GM18502 (cell line): ENCODE data around the gene ROCK2.
A peak's percentile ranks its signal among the peaks of the same experiment; 100 is the strongest.
"Not testable (repeated sequence)": the region's sequence is repeated elsewhere in the genome, so short reads cannot be mapped to it uniquely, and the experiment has no call there.

Experiments used
- ATAC-seq: cut with Tn5 transposase; IDR thresholded peaks from one replicate; pipeline ENCODE4 v1.9.1; 2021; ENCODE audit warnings: mild to moderate bottlenecking; ENCODE audit not compliant: unreplicated experiment, poor library complexity

Gene ROCK2

DNA sequence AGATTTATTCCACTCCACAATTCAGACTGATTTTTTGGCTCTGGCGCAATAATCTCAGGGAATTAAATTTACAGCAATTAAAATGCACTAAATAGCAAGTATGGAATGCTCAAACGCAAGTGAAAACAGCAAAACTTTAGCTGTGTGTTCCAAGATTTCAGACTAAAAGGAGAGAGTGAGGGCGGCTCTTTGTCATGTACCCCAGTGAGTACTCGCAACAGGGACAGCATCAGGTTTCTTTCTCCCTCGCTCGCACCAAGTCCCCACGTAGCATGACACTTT is 1.1 kb downstream of the ROCK2 start:
- ATAC-seq = peak; percentile 31

DNA sequence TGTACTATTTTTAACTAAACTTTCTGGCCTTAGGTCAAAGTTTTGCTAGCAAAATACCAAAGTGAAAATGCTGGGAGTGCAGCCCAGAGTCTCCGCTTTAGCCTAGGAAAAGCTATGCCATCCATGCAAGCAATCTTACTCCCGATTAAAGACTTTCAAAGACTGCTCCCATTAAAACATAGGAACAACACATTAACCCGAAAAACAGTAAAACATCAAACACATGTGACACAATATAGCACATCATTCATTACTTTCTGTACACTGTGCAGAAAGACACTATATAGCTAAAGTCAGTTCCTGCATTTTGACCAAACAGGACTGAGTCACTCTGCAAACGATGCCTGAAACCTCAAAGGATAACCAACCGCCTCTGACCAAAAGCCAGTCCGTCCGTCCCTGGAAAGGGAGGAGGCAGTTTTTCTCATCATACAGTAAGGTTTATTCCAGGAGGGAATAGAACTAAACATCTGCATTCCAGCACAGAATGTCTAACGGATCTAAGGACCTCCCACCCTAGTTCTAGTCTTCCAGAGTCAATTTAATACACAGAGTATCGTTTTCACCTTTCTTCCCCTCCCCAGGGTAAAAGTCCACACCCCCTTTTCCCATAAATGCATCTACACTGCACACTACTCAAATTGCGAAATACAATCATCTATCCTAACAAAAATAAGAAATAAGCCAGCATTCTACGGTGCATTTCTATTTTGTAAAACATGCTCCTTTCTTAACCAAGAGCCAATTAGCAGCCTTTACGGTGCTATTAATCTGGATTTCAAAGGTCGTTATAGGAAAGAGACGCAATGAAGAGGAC is 1.7 kb downstream of the ROCK2 start:
- ATAC-seq = no peak

DNA sequence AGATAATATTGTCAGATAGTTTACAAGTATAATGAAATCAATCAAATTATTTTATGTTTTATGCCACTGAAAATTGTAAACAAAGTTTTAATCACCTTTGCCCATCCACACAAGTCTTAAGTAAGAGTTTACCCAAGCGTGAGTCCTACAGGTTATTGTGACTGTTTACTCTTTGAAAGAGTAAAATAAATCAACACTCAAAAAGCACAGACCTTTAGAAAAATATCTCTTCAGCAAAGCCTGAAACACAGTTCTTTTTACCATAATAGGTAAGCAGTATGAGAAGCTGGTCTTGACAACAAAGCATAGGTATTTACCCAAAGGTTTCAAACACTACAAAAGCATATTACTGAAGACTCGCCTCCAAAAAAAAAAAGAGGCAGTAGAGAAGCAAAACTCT is 3.7 kb downstream of the ROCK2 start:
- no peak for ATAC-seq

DNA sequence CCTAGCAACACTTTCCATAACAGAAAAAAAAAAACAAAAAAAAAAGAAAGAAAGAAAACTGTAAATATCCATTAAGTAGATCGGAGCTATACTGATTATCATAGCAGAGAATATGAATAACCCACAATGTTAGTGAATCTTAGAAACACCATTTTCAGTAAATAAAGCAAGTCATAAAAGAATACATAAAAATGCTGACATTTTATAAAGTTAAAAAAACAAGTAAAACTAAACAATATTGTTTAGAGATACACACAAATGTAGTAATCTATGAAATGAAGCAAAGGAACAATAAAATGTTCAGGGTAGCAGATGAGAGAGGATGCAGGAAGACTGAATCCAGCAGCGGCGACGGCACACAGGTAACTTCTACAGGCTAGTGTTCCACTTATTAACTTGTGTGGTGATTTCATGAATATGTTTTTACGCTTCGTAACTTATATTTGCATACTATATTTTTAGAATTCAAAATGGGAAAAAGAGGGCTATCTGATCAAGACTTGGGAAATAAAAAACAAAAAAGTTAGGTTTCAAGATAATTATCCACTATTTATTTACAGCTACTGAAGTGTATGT is 4.8 kb downstream of the ROCK2 start:
- no peak for ATAC-seq

DNA sequence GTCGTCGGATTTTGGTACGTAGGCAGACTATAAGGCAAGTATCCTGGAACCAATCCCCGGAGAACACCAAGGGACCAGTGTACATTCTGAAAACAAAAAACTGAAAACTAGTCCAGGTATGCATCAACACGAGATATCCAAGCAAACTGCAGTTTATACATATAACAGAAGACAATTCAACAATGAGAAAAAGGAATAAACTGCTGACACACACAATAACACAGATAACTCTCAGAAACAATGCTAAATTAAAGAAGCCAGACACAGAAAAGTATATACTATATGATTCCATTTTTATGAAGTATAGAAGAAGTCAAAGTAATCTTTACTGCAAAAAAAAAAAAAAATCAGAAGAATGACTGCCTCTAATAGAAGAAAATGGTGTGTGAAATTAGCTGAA is 5.9 kb downstream of the ROCK2 start:
- ATAC-seq = no peak

DNA sequence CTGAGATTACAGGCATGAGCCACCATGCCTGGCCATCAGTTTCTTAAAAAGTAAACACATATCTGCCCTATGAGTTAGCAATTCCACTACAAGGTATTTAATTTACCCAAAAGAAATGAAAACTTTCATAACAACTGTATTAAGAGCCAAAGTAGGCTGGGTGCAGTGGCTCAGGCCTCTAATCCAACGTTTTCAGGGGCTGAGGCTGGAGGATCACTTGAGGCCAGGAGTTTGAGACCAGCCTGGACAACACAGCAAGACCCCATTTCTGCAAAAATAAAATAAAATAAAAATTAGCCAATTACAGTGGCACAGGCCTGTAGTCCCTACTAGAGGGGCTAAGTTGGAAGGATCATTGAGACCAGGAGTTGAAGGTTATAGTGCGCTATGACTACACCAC is 6.5 kb downstream of the ROCK2 start:
- no peak for ATAC-seq

DNA sequence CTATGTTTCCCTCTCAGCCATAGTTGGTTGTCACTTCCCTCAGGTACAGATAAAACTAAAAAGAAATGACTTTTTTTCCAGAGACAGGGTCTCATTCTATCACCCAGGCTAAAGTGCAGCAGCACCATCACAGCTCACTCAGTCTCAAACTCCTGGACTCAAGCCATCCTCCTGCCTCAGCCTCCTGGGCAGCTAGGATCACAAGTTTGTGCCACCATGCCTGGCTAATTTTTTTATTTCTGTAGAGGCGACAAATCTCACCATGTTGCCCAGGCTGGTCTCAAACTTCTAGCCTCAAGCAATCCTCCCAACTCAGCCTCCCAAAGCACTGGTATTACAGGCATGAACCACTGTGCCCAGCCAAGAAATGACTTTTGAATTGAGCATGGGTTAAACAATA is 8.2 kb downstream of the ROCK2 start:
- no peak for ATAC-seq

DNA sequence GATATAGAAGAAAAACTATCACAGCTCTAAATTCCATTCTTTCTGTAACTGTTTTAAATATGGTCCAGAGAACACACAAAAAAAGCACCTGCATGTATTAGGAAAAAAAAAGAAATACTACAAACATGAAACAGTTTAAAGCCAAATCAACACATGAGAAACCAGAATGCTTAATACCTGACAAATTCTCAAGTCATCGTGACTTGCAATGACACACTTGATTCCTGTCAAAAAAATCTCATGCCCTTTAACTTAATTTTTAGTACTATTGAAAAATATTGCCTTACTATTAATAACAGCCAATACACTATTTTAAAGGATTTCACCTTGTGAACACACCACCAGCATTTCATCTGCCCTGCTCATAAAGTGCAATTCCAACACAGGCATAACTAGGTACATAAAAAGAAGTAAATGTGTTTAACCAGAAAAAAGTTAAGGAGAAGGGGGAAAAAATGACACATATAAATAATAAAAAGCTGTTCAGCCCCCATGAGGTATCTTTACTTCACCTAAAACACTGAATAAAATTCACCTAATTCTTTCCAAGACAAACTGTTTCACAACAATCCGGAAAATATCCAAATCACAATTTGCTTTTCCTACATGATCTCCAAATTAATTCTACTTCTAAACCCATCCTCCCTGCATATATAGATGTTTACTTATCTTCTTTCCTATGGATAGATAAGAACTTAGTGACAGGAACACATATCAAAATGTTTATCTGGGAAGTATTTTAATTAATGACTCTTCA is 10.8 kb downstream of the ROCK2 start:
- ATAC-seq = no peak

DNA sequence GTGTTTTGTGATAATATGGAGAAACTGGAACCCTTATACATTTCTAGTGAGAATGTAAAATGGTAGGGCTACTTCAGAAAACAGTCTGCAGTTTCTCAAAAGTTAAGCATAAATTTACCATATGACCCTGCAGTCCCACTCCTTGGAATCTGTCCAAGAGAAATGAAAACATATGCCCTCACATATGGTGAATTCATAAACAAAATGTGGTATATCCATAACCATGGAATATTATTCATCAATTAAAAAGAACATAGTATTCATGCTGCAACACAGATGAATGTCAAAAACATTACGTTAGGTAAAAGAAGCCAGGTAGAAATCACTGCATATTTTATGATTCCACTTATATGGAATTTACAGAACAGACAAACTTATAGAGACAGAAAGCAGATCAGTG is 11.8 kb downstream of the ROCK2 start:
- ATAC-seq = no peak

DNA sequence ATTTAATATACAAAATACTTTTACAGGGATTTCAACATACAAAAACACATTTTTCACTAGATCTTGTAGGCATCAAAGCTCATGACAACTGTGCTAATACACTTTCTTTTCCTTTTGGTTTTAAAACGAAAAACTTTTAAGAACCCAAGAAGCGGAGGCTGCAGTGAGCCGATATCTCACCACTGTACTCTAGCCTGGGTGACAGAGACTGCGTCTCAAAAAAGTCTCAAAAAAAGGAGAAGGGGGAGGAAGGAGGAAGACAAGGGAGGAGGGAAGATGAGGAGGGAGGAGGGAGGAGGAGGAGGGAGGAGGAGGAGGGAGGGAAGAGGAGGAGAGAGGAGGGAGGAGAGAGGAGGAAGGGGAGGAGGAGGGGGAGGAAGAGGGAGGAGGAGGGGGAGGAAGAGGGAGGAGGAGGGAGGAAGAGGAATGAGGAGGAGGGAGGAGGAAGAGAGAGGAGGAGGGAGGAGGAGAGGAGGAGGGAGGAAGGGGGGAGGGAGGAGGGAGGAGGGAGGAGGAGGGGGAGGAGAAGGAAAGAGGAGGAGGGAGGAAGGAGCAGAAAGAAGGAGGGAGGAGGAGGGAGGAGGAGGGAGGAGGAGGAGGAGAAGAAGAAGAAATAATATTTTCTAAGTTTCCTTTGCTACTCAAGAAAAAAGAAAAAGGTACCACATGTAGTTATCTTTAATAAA is 13.8 kb downstream of the ROCK2 start:
- ATAC-seq = no peak

DNA sequence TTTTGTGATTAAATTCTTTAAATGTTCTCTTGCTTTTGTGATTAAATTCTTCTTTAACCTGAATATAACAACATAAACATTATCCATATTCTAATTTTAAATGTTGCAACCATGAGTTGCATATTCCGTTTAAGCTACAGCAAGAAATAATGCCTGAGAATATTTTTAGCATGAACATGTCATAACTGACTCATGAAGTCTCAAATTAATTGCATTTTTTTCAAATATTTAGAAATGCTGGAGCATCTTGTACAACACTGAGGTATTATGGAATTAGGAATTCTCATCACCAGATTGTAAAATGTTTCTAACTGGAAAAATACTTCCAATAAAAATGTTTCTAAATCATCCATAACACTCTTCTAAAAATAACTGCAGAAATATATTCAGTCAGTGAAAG is 14.7 kb downstream of the ROCK2 start:
- ATAC-seq = no peak

DNA sequence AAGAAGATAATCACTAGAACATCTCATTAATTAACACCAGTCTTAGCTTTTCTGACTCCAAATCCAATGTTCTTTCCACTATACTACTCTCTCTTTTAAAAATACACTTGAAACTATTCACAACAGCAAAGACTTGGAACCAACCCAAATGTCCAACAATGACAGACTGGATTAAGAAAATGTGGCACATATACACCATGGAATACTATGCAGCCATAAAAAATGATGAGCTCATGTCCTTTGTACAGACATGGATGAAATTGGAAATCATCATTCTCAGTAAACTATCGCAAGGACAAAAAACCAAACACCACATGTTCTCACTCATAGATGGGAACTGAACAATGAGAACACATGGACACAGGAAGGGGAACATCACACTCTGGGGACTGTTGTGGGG is 15.9 kb downstream of the ROCK2 start:
- ATAC-seq = not testable (repeated sequence)

DNA sequence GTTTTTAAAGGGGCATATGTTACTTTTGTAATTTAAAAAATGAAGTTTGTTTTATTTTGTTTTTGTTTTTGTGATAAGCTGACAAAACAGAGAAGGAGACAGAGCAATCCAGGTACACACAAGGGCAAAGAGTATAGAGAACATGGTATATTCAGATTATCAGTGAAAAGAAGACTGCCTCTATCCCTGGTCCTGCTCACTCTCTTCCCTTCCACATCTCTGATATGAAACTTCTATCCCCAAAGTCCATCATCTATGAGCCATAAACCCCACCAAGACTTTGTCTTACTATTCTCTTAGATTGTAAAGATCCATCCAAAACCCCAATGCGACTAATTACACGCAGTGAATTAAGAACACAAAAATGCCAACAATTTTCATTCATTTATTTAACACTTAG is 16.6 kb downstream of the ROCK2 start:
- no peak for ATAC-seq

DNA sequence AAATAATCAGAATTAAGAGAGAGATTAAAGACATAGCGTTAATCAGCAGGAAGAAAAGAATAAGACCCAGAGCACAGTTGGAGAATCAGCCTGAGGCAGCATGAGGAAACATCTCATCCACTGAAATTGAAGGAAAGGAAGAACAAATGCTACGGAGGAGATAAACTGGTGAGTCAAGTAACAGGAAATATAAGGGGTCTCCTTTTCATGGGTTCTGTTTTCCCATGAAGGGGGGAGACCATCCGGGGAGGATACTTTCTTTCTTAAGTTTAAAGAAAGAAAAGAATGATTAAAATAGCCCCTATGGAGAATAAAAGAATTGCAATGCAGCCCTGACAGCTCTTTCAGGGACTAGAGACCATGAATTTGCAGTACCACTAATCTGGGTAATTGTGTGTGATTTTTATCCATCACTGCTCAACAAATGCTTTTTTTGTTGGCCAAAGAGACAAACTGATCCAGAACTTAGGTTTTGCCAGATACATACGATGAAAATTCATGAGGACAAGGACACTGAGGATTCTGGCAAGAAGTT is 17.7 kb downstream of the ROCK2 start:
- no peak for ATAC-seq

DNA sequence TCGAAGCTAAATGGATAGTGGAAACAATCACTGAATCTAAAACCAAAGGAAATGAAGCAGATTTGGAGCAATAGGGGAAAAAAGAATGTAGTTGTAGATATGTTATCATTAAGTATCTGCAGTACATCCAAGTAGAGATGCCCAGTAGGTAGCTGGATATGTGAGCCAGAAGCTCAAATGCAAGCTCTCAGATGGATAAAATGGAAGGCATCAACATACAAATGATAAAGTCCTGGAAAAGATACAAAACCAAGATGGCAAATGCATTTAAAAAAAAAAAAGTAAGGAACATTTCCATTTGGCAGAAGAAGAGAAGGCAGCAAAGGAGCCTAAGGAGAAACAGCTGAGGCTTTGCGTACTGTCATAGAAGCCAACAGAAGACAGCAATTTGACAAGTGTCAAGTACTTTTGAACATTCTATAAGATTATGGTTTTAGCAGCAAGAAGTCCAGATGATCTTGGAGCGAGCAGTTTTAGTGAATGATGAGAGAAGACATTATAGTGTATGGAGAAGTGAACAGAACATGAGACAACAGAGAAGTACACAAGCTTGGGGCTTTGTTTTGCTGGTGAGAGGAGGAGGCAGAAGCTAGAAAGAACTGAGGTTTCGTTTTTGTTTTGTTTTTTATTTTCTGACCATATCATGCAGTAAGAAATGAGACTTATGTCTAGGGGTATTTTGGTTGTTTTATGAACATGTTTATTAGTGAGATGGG is 18.3 kb downstream of the ROCK2 start:
- ATAC-seq = no peak

DNA sequence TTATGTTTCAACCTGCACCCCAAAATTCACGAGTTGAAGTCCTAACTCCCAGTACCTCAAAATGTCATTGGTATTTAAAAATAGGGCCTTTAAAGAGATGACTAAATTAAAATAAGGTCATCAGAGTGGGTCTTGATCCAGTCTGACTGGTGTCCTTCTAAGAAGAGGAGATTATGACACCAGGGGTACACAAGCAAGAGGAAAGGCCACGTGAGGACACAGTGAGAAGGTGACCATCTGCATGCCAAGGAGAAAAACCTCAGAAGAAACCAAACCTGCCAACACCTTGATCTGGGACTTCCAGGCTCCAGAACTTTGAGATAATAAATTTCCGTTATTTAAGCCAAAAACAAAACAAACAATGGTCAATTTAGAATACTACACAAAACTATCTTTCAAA is 22.6 kb downstream of the ROCK2 start:
- no peak for ATAC-seq

DNA sequence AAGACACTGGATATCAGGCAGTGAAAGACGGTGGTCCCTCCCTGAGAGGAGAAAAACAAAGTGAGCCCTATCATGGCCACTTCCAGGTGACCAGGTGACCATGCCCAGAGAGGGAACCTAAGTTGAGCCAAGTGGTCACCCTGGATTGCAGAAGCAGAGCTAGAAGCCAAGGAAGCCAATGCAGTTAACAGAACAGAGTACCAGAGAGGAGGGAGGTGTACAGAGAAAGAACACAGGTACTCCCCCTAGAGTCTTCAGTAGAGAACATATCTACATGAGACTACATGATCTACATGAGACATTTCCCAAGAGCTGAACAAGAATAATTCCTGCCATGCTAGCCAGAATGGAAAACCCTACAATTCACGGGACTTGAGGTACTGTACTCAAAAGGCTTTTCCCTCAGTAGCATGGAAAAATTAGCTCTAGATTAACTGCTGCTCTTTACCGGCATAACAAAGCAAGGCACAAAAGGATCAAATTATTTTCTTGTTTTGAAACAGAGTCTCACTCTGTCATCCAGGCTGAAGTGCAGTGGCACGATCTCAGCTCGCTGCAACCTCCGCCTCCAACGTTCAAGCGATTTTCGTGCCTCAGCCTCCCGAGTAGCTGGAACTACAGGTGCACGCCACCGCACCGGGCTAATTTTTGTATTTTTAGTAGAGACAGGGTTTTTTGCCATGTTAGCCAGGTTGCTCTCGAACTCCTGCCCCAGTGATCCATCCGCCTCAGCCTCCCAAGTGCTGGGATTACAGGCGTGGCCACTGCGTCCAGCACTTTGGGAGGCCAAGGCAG is 23.5 kb downstream of the ROCK2 start:
- no peak for ATAC-seq

DNA sequence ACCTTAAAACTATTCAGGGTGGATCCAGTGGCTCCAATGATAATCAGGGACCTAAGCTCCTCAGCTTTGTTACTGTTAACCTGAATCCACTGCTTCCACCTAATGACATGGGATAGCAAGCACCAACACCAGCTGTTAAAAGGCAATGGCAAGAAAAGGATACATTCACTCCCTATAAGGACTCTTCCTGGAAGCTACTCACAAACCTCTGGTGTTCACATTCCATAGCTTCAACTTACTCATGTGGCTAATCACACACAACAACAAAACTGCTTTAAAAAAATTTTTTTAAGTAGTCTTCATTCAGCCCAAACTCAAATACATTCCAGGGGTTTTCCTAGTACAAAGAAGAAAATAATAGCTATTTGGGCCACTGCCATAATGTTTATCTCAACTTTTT is 24.5 kb downstream of the ROCK2 start:
- no peak for ATAC-seq

DNA sequence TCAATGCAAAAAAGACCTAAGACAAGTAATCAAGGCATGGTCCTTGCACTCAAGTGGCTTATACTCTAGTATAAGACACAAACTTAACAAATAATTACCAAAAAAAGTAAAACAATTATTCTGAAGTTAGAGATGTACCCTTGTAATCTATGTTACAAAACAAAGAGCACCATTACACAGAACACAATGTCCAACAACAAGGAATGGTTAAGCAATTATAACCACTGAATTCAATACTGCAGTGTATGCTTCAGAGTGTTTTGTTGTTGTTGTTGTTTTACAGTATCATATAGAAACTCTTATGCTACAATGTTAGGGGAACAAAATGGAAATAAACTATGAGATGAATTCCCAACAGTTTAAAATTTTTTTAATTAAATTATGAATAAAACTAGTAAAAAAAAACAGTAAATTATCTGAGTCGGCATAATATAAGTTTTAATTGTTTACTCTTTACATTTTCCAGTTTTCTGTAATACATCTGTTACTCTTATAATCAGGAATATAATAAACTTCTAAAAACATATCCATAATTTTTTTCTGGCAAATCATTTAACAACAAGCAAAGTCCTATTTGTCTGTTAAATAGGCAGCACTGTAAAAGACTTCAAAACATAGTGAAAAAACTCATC is 29.2 kb downstream of the ROCK2 start:
- no peak for ATAC-seq
